WTC11 (cell line): Measurements from ENCODE around the gene SUMO1.

Source experiments
- ZNF121 ChIP-seq: sonication (generic); formaldehyde crosslinking; IDR thresholded peaks from 2 replicates; pipeline ENCODE4 v1.8.0; 2023; ENCODE audit warnings: missing genetic modification reagents
- TF ChIP-seq, protein P1 (sequence below): fragments of 200-600 bp; IDR thresholded peaks from 2 replicates; pipeline ENCODE4 v1.8.0; 2022; ENCODE audit warnings: antibody characterized with exemption

- no peak for TF ChIP-seq ZNF121
- TF ChIP-seq, protein P1, sequence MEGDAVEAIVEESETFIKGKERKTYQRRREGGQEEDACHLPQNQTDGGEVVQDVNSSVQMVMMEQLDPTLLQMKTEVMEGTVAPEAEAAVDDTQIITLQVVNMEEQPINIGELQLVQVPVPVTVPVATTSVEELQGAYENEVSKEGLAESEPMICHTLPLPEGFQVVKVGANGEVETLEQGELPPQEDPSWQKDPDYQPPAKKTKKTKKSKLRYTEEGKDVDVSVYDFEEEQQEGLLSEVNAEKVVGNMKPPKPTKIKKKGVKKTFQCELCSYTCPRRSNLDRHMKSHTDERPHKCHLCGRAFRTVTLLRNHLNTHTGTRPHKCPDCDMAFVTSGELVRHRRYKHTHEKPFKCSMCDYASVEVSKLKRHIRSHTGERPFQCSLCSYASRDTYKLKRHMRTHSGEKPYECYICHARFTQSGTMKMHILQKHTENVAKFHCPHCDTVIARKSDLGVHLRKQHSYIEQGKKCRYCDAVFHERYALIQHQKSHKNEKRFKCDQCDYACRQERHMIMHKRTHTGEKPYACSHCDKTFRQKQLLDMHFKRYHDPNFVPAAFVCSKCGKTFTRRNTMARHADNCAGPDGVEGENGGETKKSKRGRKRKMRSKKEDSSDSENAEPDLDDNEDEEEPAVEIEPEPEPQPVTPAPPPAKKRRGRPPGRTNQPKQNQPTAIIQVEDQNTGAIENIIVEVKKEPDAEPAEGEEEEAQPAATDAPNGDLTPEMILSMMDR, result no peak
These were observed 16.5 kb downstream of the SUMO1 start for GRCh38 chr2:202221873-202222272.
